ENCODE results near the gene SRCIN1.

The SRCIN1 gene

DNA sequence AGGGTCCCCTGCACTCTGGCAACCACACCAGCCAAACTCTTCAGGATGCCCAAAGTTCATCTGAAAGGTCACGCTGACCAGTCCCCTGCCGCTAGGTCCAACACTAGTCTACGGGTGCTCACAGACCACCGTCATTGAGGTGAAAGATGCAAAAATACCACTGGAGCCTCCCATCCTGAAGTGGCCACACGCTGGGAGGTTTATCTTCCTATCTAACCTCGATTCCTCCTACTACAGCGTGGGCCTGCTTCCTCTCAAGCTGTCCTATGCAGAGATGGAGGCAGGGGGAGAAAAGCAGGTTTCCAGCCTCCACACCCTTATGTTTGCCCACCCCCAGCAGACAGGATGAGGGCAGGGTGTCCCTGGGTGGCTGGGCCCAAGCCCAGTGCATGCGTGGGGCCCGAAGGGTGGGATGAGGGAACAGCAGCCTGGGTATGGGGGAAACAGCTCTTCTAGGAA lies 6.3 kb downstream of the SRCIN1 start:
- no peak for FAIRE-seq

DNA sequence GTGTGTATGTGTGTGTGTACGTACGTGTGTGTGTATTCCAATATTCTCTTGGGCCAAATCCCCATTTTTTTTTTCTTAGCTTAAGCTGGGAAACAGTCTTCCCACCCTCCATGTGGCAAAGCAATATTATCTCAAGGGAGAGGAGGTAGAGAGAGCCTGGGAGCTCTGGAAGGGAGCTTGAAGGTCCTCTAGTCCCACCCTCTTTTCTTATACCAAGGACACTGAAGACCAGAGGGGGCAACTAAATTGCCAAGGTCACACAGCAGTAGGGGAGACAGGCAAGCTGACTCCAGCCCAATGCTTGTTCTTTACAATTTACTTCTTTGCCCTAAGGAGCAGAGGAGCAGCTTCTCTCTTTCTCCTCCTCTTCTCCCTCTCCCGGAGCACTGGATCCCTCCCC lies 6.8 kb downstream of the SRCIN1 start:
- no peak for FAIRE-seq

DNA sequence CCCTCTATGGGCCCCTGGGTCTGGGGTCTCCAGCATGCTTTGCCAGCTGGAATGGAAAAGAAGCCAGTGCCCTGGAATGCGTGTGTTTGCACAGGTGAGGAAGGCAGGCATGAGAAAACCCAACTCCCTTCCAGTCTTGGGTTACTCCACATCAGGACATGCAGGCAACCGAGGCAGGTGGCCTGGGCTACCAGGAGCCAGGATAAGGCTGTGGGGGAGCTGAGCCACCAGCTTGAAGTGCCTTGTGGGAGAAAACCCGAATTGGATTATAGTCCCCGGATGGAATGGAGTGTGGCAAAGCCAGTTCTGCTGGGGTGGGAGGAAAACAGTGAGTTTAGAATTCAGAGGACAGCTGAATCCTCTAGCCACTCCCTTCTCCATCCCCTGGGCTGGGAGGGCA lies 7.2 kb downstream of the SRCIN1 start:
- FAIRE-seq: no peak

DNA sequence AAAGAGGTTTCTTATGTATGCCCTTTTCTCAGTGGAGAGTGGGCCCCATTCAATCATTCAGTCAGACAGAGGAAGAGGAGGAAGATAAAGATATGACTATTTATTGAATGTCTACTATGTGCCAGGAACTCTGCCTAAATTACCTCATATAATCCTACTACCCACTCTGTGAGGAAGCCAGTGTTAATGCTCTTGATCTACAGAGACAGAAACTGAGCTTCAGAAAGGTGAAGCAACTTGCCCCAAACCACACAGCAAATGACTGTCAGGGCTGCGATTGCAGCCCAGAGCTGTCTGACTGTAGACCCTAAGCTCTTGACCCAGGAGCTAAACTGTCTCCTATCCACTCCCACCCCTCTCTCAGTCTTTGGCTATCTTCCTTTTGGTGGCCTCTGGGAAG lies 8.4 kb downstream of the SRCIN1 start:
- no peak for FAIRE-seq

DNA sequence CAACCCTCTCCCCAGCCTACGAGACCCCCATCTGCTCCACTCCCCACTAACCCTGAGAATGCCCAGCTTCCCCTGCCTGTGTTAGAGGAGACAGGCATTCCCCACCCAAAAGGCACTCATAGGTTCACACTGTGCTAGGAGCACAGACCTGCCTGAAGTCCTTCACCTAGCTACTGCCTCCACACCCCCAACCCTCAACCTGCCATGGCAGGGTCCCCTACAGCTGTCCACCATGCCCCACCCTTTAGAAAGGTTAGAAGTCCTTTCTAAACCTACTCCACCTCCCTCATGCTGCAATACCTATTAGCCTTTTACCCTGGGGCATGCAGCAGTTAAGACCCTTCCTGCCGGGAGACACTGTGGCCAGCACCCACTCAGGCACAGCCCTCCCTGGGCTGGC lies 9.1 kb downstream of the SRCIN1 start:
- FAIRE-seq: no peak

DNA sequence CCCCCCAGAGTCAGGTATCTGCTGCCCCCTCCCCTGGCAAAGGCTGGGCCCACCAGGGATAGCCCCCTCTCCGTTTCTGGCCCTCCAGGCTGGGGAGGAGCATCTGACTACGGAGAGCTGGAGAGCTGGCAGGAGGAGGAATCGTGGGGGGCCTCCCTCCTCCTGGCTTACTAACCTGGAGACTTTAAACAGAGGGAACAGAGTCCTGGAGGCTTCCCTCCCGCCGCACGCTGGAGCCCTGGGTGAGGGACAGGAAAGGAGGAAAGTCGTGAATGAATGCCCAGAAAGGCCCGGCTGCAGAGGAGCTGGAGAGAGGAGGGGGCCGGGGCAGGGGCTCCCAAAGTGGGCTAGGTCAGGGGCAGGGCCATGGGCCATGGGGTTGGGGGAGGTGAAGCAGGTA lies 9.9 kb downstream of the SRCIN1 start:
- no peak for FAIRE-seq

DNA sequence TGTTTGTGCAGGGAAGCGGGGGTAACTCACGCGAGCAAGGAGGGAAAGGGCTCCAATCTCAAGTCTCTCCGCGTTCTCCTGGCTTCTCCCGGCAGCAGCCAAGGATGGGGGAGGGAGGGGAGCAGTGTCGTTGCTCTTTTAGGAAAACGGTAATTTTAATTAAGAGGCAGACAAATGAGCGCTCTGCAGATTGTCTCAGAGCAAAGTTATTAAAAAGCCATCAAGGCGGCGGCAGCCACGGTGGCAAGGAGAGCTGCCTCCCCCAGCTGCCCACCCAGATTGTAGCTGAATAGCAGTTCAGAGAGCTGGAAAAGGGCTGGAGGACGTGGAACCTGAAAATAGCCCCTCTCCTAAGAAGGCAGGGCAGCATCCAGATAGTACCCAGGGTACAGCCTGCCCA lies 11.6 kb downstream of the SRCIN1 start:
- FAIRE-seq: no peak

DNA sequence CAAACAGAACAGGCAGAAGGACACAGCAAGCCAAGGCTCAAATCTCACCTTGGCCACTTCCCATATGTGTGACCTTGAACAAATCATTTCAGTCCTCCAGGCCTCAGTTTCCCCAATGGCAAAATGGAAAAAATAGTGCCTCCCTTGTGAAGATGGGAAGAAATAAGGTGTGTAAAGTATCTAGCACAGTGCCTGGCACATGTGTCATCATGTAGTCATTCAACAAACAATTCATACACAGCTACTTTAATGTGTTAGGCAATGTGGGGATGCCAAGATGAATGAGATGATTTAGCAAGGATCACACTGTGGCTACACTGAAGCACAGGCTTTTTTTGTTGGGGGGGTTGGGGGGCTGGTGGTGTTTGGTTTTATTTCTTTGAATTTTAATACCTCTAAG lies 13.3 kb downstream of the SRCIN1 start:
- FAIRE-seq: no peak

DNA sequence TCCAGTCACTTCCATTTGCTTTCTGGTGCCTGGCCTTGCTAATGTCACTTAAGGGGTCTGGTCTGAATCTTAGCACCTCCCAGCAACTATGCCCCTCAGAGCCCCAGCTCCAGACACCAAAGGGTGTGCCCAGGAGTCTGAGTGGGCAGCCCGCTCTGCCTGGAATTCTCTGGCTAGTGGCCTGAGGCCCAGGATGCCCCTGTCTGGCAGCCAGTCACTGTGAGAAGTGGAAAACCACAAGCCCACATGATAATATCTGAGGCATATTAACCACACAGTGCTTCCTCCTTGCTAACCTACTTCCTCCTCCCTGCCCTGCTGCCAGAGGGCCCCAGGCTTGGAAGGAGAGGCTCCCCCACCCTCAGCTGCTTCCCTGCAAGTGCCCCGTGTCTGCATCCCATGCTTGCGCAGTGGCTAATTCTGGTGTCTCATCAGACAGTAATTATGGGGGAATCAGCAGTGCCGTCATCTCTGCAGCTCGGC lies 14.0 kb downstream of the SRCIN1 start:
- FAIRE-seq: no peak

DNA sequence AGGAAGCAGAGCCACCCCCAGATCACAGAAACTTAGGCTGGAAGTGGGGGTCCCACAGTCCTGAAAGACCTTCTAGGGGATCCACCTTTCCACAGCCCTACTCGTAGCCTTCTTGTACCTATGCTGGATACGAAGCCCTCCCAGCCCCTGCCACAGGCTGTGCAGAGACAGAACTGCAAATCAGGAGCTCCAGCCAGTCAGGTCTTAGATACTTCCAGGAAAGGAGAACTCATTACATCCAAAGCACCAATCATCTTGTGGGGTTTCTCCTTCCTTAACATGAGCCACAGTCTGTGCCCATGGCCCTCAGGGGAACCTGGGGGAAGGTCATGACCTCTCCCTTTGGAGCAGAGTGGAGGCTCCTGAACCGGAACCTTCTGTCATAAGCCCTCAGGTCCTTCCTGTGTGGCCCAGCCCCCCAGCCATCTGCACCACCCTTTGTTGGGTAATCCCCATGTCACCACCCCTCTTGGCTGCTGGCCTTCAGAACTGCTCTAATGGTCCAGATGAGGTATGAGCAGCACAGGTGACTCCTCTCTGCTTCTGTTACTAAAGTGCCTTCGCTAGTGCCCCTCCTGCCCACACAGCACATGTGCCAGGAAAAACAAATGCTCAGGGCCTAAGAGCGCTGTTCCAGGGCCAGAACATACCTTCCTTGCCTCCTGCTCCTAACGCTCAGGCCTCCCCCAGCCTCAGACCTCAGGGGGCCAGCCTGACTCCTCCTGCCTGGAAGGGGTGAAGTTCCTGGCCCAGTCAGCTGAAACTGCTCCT lies 14.6 kb downstream of the SRCIN1 start:
- no peak for FAIRE-seq

DNA sequence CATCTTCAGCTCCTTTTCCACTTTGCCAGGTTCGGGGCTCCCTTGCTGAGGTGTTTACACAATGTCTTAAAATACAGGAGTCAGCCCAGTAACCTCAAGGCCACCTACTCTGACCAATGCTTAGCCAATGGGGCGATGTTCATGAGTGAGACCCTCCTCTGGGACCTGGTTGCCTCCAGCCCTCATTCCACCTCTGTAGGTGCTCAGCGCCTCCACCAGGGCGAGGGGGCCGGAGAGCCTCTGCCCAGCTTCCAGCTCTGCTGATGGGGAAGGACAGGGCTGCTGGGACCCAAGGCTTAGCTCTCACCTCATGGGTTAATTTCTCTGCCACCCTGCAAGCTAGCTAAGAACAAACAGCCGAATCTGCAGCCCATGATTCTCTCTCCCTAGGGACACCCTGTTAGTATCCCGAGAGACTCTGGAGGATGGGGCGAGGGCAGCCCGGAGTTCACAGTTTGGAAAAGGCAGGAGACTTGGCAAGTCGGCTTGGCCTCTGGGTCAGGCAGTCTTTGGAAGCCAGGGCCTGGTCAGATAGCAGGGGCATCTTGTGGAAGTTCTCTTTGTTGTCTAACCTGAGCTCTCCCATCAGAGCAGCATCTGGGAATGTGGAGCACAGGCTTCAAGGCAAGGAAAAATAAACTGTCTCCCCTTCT lies 16.2 kb downstream of the SRCIN1 start:
- no peak for FAIRE-seq

DNA sequence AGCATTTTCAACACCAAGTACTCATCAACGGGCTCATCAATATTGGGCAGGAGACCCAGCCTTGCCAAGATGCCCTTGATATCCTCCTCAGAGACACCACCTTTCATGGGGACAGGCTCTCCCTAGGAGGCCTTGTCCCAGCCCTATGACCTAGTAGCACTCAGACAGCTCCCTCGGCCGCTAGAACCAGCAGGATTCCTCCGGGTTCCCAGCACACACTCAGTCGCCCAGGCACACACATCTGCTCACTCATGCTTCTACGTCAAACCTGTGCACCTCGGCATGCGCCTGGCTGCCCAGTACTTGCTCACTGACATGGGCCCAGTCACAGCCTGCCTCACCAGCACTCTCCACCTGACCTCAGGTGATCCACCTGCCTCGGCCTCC lies 17.0 kb downstream of the SRCIN1 start:
- no peak for FAIRE-seq

DNA sequence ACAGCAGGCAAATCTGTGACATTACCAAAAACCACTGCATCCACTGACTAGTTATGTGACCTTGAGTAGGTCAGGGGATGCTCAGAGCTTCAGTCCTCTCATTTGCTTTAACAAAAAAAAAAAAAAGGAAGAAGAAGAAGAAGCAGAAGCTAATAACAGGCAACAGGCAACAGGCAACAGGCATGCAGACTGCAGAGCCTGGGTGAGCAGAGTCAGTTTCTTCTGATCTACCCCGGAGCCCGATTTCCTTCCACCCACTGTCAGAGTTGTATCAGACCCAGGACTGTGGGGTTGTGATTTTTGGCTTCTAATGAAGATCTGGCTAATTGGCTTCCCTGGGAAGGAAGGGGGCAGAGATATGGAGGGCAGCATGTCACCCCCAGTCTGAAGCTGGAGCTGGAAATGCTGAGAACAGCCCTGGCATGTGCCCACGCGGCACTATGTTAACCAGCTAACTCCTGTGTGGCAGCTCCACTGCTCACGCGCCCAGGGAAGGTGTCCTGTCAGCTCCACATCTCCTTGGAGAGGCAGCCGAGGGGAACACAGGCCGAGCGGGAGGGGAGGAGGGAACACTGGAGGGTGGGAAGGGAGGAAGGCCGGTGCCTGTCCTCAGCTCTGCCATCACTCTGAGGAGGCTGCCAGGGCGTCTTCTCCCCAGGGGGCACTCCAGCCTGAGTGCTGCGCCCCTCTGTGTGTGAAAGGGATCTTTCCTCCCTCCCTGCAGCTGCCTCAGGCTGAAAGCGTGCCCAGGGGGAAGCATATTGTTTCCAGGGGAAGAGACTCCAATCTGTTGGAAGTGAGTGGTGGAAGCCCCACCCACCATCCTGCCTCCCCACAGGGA lies 17.6 kb downstream of the SRCIN1 start:
- FAIRE-seq: no peak

DNA sequence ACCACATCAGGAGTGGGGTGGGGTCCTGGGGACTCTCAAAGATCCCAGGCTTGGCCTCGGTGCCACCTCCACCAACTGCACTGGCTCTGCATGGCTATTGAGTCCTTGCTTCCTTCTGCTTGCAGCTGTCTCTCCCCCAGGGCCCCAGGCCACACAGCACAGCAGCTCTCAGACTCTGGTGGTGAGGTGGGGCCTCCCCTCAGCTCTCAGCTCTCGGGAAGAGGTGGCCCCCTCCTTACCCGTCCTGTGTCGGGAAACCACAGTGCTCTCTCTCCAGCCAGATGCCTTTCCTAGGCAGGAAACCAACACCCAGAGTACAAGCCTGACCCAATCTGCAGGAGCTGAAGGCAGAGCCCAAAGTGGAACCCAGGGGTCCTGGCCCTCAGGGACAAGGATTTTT lies 18.5 kb downstream of the SRCIN1 start:
- no peak for FAIRE-seq

DNA sequence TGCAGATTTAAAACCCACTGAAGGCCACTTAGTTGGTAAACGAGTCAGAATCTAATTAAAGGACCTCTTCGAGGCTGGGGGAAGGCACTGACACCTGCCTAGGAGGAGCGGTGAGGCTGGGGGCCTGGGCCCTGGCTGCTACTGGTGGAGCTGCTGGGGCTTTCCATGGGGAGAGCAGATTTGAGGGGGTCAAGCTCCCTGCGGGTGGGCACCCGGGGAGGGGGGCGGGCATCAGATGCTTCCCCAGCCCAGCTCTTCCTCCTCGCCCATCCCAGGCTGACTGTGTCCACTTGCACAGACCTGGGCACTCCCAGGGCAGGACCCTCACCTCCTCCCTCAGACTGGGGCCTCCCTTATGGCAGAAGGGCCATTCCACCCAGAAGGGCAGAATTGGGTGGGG lies 19.0 kb downstream of the SRCIN1 start:
- no peak for FAIRE-seq

DNA sequence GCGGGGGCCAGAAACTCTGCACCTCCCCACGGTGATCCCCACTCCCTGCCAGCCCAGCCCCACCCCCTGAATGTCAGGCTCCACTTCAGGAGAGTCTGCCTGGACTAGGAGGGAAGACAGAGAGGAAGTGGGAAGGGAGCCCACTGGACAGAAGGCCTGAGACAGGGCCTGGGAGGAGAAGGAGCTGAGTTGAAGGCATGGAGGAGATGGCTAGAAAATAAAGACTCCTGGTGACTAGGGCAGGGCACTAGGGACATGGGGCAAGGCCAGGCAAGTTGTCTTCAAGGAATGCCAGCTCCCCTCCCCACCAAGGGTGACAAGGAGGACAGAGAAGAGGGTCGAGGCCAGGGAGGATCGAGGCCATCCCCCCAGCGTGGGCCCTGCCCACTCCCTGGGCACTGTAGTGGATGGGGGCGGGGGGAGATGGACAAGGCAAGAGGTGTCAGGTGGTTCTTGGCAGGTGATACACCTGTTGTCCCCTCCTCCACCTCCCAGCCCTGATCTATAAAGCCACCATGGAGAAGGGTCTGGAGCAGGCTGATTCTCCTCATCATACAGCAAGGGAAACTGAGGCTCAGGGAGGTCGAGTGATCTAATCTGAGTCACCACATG lies 19.7 kb downstream of the SRCIN1 start:
- no peak for FAIRE-seq

DNA sequence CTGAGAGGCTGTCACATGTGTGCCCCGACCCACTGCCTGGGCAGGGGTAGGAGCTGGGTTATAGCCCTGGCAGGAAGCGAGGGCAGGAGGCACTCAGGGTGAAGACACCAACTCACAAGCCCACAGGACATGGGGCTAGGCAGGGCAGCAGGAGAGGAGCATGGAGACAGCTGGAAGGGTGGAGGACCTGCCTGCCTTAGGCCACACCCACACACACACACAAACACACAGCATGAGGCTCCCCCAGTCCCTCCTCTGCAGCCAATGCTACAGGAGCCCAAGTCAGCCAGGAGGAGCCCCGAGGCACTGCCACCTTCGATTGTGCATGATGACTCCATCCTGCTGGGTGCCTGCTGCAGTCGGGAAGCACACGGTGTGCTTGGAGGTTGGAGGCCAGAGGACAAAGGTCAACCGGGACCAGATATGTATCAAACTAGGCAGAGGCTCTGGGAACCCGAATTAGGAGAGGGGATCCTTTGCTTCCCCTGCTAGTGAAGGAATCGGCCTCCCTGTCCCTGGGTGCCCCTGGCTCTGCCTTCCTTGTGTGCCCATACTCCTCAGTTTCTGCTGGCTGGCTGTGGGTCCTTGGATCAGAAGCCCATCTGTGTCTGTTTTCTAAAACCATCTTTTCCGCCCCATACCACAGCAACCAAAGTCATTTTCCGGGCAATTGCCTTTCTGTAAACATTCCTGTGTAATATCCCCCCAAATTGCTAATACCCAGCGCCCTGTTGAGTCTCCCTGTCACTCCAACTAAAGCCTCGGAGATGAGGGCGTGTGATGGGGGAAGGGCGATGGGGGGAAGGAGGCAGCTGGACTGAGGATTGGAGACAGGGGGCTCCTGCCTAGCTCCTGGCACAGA lies 20.5 kb downstream of the SRCIN1 start:
- no peak for FAIRE-seq

DNA sequence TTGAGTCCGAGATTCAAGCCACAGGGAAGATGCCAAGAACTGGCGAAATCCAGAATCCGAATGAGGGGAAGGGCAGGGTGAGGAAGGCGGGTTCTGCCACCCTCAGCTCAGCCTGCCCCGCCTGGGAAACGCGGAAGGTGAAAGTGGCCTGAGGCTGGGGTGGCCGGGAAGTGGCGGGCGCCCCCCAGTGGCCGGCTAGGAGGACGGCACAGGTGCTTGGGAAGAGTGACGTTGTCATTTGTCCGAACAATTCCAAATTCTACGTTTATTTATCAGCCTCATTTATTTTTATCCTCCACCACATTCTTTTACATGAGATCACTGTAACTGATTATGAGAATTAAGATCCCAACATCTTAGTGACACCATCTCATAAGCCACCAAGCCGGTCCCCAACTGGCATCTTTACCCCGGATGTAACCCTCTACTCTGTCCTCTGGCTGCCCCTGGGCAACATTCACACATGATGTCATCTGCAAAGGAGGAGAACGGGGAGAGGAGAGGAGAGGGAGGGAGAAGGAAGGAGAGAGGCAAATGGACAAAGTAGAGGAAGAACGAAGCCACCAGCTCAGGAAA lies 21.3 kb downstream of the SRCIN1 start:
- FAIRE-seq: no peak

DNA sequence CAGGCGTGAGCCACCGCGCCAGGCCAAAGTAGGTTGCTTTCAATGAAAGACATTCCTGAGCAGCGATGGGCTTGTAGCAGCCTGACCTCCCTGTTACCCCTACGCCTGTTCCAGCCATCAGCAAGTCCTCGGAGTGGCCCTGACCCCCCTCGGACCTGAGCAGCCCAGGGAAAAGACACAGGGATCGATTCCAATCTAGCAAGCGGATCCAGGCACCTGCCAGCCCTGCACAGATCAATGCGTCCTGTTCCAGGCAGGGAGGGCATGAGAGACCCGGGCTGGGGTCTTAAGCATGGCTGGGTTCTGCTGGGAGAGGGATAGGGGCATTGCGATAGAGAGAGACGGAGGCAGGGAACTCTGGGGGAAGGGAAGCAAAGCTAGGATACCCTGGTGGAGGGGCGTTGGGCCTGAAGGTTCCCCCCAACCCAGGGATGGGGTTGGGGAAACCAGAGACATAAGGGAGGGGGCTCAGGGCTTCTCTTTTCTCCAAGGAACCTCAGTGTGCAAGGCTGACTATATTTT lies 21.9 kb downstream of the SRCIN1 start:
- no peak for FAIRE-seq

DNA sequence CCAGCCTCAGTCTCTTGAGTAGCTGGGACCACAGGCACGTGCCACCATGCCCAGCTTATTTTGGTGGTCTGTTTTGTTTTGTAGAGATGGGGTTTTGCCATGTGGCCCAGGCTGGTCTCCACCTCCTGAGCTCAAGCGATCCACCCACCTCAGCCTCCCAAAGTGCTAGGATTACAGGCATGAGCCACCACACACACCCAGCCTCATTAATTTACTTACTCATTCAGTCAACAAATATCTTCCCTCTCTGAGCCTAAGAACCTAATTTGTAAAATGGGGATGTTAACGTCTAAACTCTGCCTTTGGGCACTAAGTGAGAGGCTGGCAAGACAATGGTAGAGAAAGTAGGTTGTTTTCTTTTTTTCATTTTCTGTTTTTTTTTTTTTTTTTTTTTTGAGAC lies 22.6 kb downstream of the SRCIN1 start:
- FAIRE-seq: no peak

DNA sequence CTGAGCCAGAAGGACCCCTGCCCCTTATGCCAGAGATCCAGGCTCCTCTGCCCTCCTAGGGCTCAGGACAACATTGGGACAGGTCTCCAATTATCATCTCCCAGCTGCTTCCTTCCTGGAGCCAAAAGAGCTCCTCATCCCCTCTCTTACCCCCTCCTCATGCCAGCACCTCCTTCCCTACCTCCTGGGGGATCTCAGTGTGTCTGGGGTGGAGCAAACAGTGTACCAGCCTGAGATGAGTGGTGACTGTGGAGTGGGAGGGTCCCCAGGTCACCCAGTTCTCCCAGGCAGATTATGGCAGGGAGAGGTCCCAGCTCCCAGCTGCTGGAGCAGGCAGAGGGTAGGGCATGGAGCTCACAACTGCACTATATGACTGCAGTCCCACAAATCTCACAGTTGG lies 23.7 kb downstream of the SRCIN1 start:
- no peak for FAIRE-seq

DNA sequence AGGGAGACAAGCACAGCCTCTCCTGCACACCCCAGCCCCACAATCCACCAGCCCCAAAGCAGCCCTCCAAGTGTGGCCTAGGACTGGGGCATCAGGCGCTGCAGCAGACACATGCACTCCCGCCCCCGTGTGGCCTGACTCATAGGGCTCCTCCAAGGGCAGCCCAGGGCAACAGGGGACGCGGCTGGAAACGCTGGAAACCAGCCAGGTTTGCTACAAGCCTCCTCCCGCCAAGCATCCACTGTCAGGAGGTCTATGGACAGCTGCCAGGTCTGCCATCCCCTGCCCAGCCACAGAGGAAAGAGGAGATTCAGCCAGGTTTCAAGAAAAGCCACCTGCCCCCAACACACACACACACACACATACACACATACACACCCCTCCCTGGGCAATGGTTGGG lies 25.8 kb downstream of the SRCIN1 start:
- FAIRE-seq: no peak

All from endometrium (tissue), 2 donors.